ENCODE results near the gene BBLN.

DNA sequence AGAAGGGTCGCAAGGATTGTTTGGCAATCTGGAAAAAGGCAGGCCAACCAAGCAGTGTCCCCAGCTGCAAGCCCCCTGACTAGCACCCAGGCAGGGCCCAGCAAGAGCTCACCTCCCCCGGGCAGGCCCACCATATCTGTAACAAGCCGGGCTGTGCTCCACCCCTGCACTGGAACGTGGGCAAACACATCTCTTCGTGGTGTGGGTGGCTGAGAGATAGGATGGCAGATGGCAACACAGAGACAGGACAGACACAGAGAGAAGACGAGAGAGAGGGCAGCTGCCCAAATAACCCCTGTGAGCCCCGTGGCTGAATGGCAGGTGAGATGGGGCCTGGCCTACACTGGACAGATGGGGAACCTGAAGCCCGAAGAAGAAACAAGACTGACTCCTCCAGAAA lies 9.4 kb downstream of the BBLN start:
- TF ChIP-seq POLR2AphosphoS5 (IDR thresholded peaks at IDR 0.05) = no peak
- TF ChIP-seq, protein P1, sequence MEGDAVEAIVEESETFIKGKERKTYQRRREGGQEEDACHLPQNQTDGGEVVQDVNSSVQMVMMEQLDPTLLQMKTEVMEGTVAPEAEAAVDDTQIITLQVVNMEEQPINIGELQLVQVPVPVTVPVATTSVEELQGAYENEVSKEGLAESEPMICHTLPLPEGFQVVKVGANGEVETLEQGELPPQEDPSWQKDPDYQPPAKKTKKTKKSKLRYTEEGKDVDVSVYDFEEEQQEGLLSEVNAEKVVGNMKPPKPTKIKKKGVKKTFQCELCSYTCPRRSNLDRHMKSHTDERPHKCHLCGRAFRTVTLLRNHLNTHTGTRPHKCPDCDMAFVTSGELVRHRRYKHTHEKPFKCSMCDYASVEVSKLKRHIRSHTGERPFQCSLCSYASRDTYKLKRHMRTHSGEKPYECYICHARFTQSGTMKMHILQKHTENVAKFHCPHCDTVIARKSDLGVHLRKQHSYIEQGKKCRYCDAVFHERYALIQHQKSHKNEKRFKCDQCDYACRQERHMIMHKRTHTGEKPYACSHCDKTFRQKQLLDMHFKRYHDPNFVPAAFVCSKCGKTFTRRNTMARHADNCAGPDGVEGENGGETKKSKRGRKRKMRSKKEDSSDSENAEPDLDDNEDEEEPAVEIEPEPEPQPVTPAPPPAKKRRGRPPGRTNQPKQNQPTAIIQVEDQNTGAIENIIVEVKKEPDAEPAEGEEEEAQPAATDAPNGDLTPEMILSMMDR (IDR thresholded peaks at IDR 0.05) = no peak
- no peak for TF ChIP-seq POLR2A (IDR thresholded peaks at IDR 0.05)

Measured in sigmoid colon (tissue), 4 donors.